ENCODE measurements around the gene RFLNA. TPM values are rescaled to one million over a fixed set of nuclear protein-coding genes. Genes with fewer than 3 reads are reported as not detected.

Gene RFLNA, protein sequence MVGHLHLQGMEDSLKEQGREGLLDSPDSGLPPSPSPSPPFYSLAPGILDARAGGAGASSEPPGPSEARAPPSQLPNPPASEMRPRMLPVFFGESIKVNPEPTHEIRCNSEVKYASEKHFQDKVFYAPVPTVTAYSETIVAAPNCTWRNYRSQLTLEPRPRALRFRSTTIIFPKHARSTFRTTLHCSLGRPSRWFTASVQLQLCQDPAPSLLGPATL
- 1.3 TPM in 1 of 2 replicates, not detected in the other for total RNA-seq

DNA sequence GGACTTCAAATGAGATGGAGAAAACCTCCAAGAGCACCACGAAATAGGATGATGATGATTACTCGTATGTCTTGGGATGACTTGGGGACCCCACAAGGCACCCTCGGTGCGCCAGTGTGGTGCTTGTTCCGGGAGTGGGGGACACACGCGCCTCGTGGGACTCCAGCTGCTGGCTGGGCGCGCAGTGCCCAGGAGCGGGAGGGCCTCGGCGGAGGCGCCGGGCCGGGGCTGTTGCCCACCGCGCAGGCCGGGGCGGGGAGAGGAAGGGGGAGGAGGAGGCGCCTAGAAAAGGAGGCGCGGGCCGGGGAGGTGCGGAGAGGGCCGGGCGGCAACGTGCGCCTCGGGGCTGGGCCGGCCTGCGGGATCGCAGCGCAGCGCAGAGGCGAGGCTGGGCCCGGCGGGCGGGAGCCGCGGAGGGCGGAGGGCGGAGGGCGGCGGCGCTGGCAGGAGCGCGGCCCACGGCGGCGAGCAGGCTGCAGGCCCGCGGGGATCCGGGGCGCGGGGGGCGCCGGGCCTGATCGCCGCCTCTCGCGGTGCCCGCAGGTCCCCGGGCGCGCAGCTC lies at the start of gene RFLNA:
RFLNA (plus strand) TSS at position 314 of the 562 bp plus-strand sequence. CDS start 337 bp downstream, outside the sequence.

